GM12878 (cell line): ENCODE measurements around the gene FABP7. TPM values are rescaled to one million over a fixed set of nuclear protein-coding genes. Genes with fewer than 3 reads are reported as not detected.

ENCODE experiments used
- ATAC-seq: fragments of 200-7000 bp; cut with Tn5 transposase; 3 replicates; pipeline ENCODE4 v1.9.1; 2020; ENCODE audit warnings: mild to moderate bottlenecking, moderate library complexity
- BruUV-seq: library from RNA; stranded (reverse); fragments of 400-500 nt; replicated peaks from 2 replicates; lab custom pipeline; 2021; lab: Mats Ljungman, UMichigan
- CTCF ChIA-PET: fragments of 300-600 bp; sonication (Branson Sonifier 250); formaldehyde crosslinking; extraction: SDS; loops from one replicate; lab custom pipeline; 2021; ENCODE audit warnings: inconsistent platforms; lab: Yijun Ruan, JAX
- POLR2A ChIA-PET: fragments of 350-600 bp; formaldehyde crosslinking; extraction: SDS; loops from one replicate; lab custom pipeline; 2021; ENCODE audit warnings: inconsistent platforms; lab: Charles Lee
- RAD21 ChIA-PET: fragments of 300-600 bp; sonication (Branson Sonifier 250); formaldehyde crosslinking; loops from one replicate; lab custom pipeline; 2023; ENCODE audit warnings: antibody characterized with exemption; ENCODE audit not compliant: unreplicated experiment; lab: Charles Lee
- SMC1A ChIA-PET: fragments of 300-600 bp; sonication (Branson Sonifier 250); formaldehyde crosslinking; loops from one replicate; lab custom pipeline; 2023; ENCODE audit not compliant: unreplicated experiment, uncharacterized antibody; lab: Charles Lee
- DNase-seq: peaks from one replicate; pipeline ENCODE4 v3.0.0-alpha.2; 2011; ENCODE audit warnings: low read depth, low spot score
- FAIRE-seq: peaks from 3 replicates; lab custom pipeline; 2011; peaks lifted over from hg19 to GRCh38; lab: Jason Lieb, UNC
- H2AFZ ChIP-seq: 2 replicates; pipeline ENCODE4 v1.6.0; 2011; ENCODE audit warnings: low read depth, low read length, control low read depth; ENCODE audit not compliant: control insufficient read depth
- H3K27ac ChIP-seq: 2 replicates; pipeline ENCODE4 v1.5.1; 2011; ENCODE audit warnings: control low read depth; ENCODE audit not compliant: control insufficient read depth, insufficient read depth
- H3K27me3 ChIP-seq, 2 experiments: replicated peaks in 1 of 2; 2 replicates each; pipeline versions ENCODE4 v1.6.0 to v1.6.1; 2011; ENCODE audit warnings: low read length in 1 of 2; ENCODE audit not compliant: control insufficient read depth in 2 of 2, insufficient read depth in 2 of 2
- H3K36me3 ChIP-seq, 2 experiments: 2 replicates each; pipeline ENCODE4 v1.5.1; 2011; ENCODE audit warnings: low read length in 1 of 2; ENCODE audit not compliant: control insufficient read depth in 2 of 2, insufficient read depth in 2 of 2
- H3K4me1 ChIP-seq: 2 replicates; pipeline ENCODE4 v1.6.1; 2011; ENCODE audit warnings: mild to moderate bottlenecking, low read length, moderate library complexity, mixed read lengths; ENCODE audit not compliant: control insufficient read depth, insufficient read depth
- H3K4me2 ChIP-seq: 2 replicates; pipeline ENCODE4 v1.6.0; 2011; ENCODE audit warnings: control low read depth; ENCODE audit not compliant: control insufficient read depth, insufficient read depth
- H3K4me3 ChIP-seq: fragments of 200-600 bp; sonication (generic); 2 replicates; pipeline ENCODE4 v1.5.1; 2016
- H3K79me2 ChIP-seq: 2 replicates; pipeline ENCODE4 v1.6.0; 2011; ENCODE audit warnings: low read length; ENCODE audit not compliant: control insufficient read depth, insufficient read depth
- H3K9ac ChIP-seq: 2 replicates; pipeline ENCODE4 v1.8.0; 2011; ENCODE audit warnings: low read length, control low read depth, mixed read lengths; ENCODE audit not compliant: control insufficient read depth, insufficient read depth
- H3K9me3 ChIP-seq: replicated peaks from 3 replicates; pipeline ENCODE4 v1.5.1; 2011; ENCODE audit warnings: mild to moderate bottlenecking, low read length; ENCODE audit not compliant: control insufficient read depth, insufficient read depth
- H4K20me1 ChIP-seq: 2 replicates; pipeline ENCODE4 v1.6.0; 2011; ENCODE audit not compliant: control insufficient read depth, insufficient read depth
- ATF7 ChIP-seq: fragments of 450-650 bp; IDR thresholded peaks from 2 replicates; pipeline ENCODE4 v1.6.1; 2016; ENCODE audit warnings: low read depth, mild to moderate bottlenecking
- ETV6 ChIP-seq, 2 experiments: fragments of 450-650 bp in 1 of 2; IDR thresholded peaks in 1 of 2; conservative IDR thresholded peaks in 1 of 2; 2 replicates each; pipeline ENCODE4 v1.6.1; 2014; ENCODE audit warnings: antibody characterized with exemption in 1 of 2, borderline replicate concordance in 1 of 2, low read depth in 1 of 2, mild to moderate bottlenecking in 1 of 2, moderate library complexity in 1 of 2
- HDAC6 ChIP-seq: fragments of 200-600 bp; sonication (generic); IDR thresholded peaks from one replicate; pipeline ENCODE4 v1.8.0; 2017; ENCODE audit warnings: antibody characterized with exemption; ENCODE audit not compliant: unreplicated experiment
- IRF4 ChIP-seq: IDR thresholded peaks from 2 replicates; pipeline ENCODE4 v1.6.1; 2011; ENCODE audit warnings: low read depth, low read length
- MAX ChIP-seq: IDR thresholded peaks from 2 replicates; pipeline ENCODE4 v1.6.1; 2012; ENCODE audit warnings: low read depth, low read length, improper control_type of control experiment
- MEF2B ChIP-seq: fragments of 450-650 bp; IDR thresholded peaks from 2 replicates; pipeline ENCODE4 v1.6.1; 2018; ENCODE audit warnings: mild to moderate bottlenecking, moderate library complexity; ENCODE audit not compliant: partially characterized antibody, poor library complexity, severe bottlenecking
- RAD21 ChIP-seq: IDR thresholded peaks from 2 replicates; pipeline ENCODE4 v1.6.1; 2011; ENCODE audit warnings: mild to moderate bottlenecking, low read depth, low read length, moderate library complexity; ENCODE audit not compliant: insufficient read depth
- RB1 ChIP-seq: fragments of 450-650 bp; formaldehyde crosslinking; IDR thresholded peaks from 2 replicates; pipeline ENCODE4 v1.6.1; 2017; ENCODE audit warnings: mild to moderate bottlenecking, borderline replicate concordance
- WGBS: methylation state at CpG from one replicate; pipeline ENCODE4 v1.1.6; 2016; ENCODE audit warnings: low lambda C conversion rate; ENCODE audit not compliant: insufficient replicate concordance, insufficient coverage; ENCODE audit errors: missing lambda C conversion rate; 5-methylcytosine and 5-hydroxymethylcytosine counted together
- in situ Hi-C: fragments of 300-500 bp; cut with MboI; formaldehyde crosslinking; loops from 9 replicates; pipeline ENCODE4 v1.14.3; 2018; ENCODE audit warnings: mixed read lengths
- intact Hi-C: fragments of 100-400 bp; cut with micrococcal nuclease; formaldehyde crosslinking; loops from one replicate; pipeline ENCODE4 v1.14.2; 2022; ENCODE audit not compliant: unreplicated experiment
- polyA plus RNA-seq, 11 experiments: library from polyadenylated mRNA; depleted of rRNA in 4 of 11; unstranded in 6 of 11; stranded (reverse) in 5 of 11; fragments of >200 nt; fragmentation: Nextera tagmentation in 4 of 11; fragmentation: Illumina TruSeq in 1 of 11; extraction: Ambion mirVana in 4 of 11; extraction: Trizol in 1 of 11; gene quantifications; 1 replicate in 1 of 11; 2 replicates in 10 of 11; pipeline versions ENCODE4 v1.2.1 to v1.2.3, GENCODE V29; 2011 to 2016; ENCODE audit warnings: inconsistent platforms in 2 of 11, missing spikeins in 2 of 11, low read depth in 1 of 11
- total RNA-seq, 4 experiments: library from RNA; depleted of rRNA in 3 of 4; stranded (reverse); fragments of >200 nt in 3 of 4; fragmentation: Illumina TruSeq in 1 of 4; extraction: Trizol in 1 of 4; gene quantifications; 2 replicates each; pipeline versions ENCODE4 v1.2.1 to v1.2.3, GENCODE V29; 2013 to 2021
- TF ChIP-seq, protein P1 (sequence below): fragments of 450-650 bp; IDR thresholded peaks from 2 replicates; pipeline ENCODE4 v1.6.1; 2018; ENCODE audit warnings: borderline replicate concordance, mild to moderate bottlenecking; ENCODE audit not compliant: partially characterized antibody

The FABP7 gene
- total and polyA plus RNA-seq, 10 of the 15 experiments (the other 5 are each of a cell fraction or from before 2014, with no cell fraction given) = not detected

DNA sequence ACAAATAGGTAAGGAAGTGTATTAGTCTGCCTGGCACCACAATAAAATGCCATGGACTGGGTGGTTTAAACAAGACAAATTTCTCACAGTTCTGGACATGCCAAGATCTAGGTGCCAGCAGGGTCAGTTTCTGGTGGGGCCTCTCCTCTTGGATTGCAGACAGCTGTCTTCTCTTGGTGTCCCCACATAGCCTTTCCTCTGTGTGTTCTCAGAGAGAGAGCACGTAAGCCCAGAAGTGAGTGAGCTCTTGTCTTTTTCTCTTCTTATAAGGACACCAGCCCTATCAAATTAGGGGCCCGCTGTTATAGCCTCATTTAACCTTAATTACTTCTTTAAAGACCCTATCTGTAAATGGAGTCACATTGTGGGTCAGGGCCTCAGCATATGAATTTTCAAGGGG, 37.8 kb downstream of the FABP7 start (continued):
- no peak for TF ChIP-seq ETV6 (conservative IDR thresholded peaks at IDR 0.05 in 1 of 2, IDR thresholded peaks at IDR 0.05 in 1 of 2; ENCODE audit: borderline replicate concordance in 1 of 2, low read depth in 1 of 2)

GRCh38 chr6:122817766-122818165, 38.2 kb downstream of the FABP7 start:
- intact Hi-C loops (no loop called here), in situ Hi-C loops (no loop called here)
- Histone ChIP-seq H3K79me2 (no peaks in the 10 kb centered on the region), H3K27ac (no peak overlapping the region), H3K4me3 (no peak overlapping the region), H3K36me3 (no peaks in the 10 kb centered on the region), H3K4me1 (no peaks in the 10 kb centered on the region), H3K4me2 (no peak overlapping the region), H4K20me1 (no peaks in the 10 kb centered on the region), H3K27me3 (no peaks in the 10 kb centered on the region), H2AFZ (no peak overlapping the region), H3K9me3 (no peaks in the 10 kb centered on the region), H3K9ac (no peak overlapping the region)
- SMC1A ChIA-PET = interaction anchor here (0.8 to 3.1 kb wide), 2 partner anchors 20 to 25 kb away, joined by 3 to 11 read pairs; no protein-coding TSS in a partner anchor
- no TSS peak for BruUV-seq
- CTCF ChIA-PET = interaction anchor here (0.9 to 2.9 kb wide), 4 partner anchors 20 to 86 kb away, joined by 3 to 13 read pairs (median 5); no protein-coding TSS in a partner anchor
- ATAC-seq (no peak), DNase-seq (no peak), FAIRE-seq (no peak)
- POLR2A ChIA-PET = no interaction called here
- WGBS = 26% methylated on average over 4 of the region's 4 CpGs
- RAD21 ChIA-PET = no interaction called here
- TF ChIP-seq HDAC6 (no peak), IRF4 (no peak)

- Histone ChIP-seq H3K4me2 (no peak overlapping the region), H3K9ac (no peak overlapping the region), H3K4me1 (no peaks in the 10 kb centered on the region), H2AFZ (no peak overlapping the region), H3K9me3 (no peaks in the 10 kb centered on the region), H3K27me3 (no peaks in the 10 kb centered on the region; a peak in 1 of 4 replicates), H3K4me3 (no peak overlapping the region), H3K79me2 (no peaks in the 10 kb centered on the region), H3K36me3 (no peaks in the 10 kb centered on the region), H4K20me1 (no peaks in the 10 kb centered on the region), H3K27ac (no peak overlapping the region)
- in situ Hi-C loops = no loop called here
- no TSS peak for BruUV-seq
- 0% methylated on average over 2 of the region's 2 CpGs for WGBS
- FAIRE-seq (no peak), ATAC-seq (no peak), DNase-seq (no peak)
- ChIA-PET CTCF (interaction anchor here (1.1 to 2.9 kb wide), 4 partner anchors 9 to 87 kb away, joined by 4 to 13 read pairs (median 6); no protein-coding TSS in a partner anchor), RAD21 (no interaction called here), POLR2A (no interaction called here), SMC1A (interaction anchor here (1.0 to 3.1 kb wide), 4 partner anchors 13 to 560 kb away, joined by 3 to 11 read pairs (median 6); no protein-coding TSS in a partner anchor)
- intact Hi-C loops = no loop called here
- TF ChIP-seq MEF2B = no peak
- no peak for TF ChIP-seq MAX
- TF ChIP-seq RAD21 = no peak
- no peak for TF ChIP-seq RB1
- no peak for TF ChIP-seq ATF7
- TF ChIP-seq, protein P1, sequence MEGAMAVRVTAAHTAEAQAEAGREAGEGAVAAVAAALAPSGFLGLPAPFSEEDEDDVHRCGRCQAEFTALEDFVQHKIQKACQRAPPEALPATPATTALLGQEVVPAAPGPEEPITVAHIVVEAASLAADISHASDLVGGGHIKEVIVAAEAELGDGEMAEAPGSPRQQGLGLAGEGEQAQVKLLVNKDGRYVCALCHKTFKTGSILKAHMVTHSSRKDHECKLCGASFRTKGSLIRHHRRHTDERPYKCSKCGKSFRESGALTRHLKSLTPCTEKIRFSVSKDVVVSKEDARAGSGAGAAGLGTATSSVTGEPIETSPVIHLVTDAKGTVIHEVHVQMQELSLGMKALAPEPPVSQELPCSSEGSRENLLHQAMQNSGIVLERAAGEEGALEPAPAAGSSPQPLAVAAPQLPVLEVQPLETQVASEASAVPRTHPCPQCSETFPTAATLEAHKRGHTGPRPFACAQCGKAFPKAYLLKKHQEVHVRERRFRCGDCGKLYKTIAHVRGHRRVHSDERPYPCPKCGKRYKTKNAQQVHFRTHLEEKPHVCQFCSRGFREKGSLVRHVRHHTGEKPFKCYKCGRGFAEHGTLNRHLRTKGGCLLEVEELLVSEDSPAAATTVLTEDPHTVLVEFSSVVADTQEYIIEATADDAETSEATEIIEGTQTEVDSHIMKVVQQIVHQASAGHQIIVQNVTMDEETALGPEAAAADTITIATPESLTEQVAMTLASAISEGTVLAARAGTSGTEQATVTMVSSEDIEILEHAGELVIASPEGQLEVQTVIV = no peak
Observed at GRCh38 chr6:122818866-122819265, 39.4 kb downstream of the FABP7 start.
